Activated CD4-positive, alpha-beta T cell treated with anti-CD3 and anti-CD28 coated beads, Interleukin-2, amount 10 ng/mL, durations not matched to agents 7 days and 5 days (primary cell): ENCODE measurements around the gene EPB41L1. TPM values are rescaled to one million over a fixed set of nuclear protein-coding genes. Genes with fewer than 3 reads are reported as not detected.

Experiments used
- CTCF ChIA-PET: fragments of 350-600 bp; sonication (Branson Sonifier 250); formaldehyde crosslinking; loops from one replicate; lab custom pipeline; 2021; ENCODE audit warnings: antibody characterized with exemption; lab: Charles Lee
- POLR2A ChIA-PET: fragments of 350-600 bp; sonication (Branson Sonifier 250); formaldehyde crosslinking; loops from one replicate; lab custom pipeline; 2021; ENCODE audit warnings: antibody characterized with exemption; lab: Charles Lee
- DNase-seq: peaks from one replicate; pipeline ENCODE4 v3.0.0-alpha.2; 2020
- H3K27ac Mint-ChIP-seq: one replicate; pipeline ENCODE4 v1.8.0; 2021; ENCODE audit warnings: mild to moderate bottlenecking, moderate library complexity, mixed read lengths
- H3K27me3 Mint-ChIP-seq: one replicate; pipeline ENCODE4 v1.8.0; 2021; ENCODE audit warnings: mixed read lengths
- H3K36me3 Mint-ChIP-seq: one replicate; pipeline ENCODE4 v1.8.0; 2021; ENCODE audit warnings: low read depth, mixed read lengths
- H3K4me1 Mint-ChIP-seq: one replicate; pipeline ENCODE4 v1.8.0; 2021; ENCODE audit warnings: mixed read lengths
- H3K4me3 Mint-ChIP-seq: one replicate; pipeline ENCODE4 v1.8.0; 2021; ENCODE audit warnings: mild to moderate bottlenecking, moderate library complexity, mixed read lengths
- H3K9me3 Mint-ChIP-seq: one replicate; pipeline ENCODE4 v1.8.0; 2021; ENCODE audit warnings: mixed read lengths
- total RNA-seq, 2 experiments: library from RNA; stranded (reverse); gene quantifications; one replicate each; pipeline ENCODE4 v1.2.3, GENCODE V29; 2021

Gene EPB41L1
- total RNA-seq, 2 experiments from 2014 or later = 0.22 TPM; not detected in 1

DNA sequence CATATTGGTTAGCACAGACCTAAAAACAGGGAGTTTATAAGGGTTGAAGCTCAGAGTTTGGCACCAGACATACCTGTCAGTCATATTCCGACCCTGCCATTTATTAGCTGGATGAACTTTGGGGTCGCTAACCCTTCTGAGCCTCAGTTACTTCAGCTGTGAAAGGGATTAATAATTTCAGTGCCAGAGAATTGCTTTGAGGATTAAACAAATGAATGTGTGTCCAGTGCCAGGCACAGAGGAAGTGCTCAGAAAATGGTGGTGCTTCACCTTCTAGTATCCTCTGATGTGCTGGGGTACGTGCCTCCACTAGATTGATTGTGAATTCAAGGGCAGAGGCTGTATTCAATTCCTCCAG is 4.1 kb upstream of the EPB41L1 start:
- no peak overlapping the region for H3K27ac Mint-ChIP-seq

DNA sequence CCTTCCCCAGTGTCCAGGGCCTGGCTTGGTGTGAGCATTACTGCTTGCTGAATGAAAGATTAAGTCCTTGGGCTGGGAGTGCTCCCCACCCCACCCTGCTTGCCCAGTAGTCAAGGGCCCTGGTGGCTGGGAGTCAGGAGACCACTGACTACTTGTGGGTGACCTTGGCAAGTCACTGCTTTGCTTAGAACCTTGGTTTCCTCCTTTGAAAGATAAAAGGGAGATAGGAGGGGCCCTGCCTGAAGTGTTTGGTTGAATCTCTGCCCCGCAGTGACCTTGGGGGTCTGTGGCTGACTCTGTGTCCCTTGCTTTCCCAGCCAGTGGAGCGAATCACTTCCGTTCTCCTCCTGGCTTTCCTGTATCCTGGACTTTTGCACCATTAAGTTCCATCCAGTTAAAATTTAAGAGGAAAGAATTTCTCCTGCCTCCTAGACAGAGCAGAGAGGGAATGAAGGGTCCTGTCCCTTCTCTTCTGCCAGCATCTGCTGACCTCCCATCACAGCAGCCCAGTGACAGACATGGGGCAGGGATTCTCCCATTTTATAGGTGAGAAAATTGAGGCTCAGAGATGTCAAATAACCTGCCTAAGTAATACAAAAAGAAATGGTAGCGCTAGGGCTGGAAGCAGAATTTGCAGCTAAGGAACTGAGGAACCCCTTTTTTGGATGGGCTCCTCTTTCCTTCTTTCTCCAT is 3.5 kb upstream of the EPB41L1 start:
- H3K36me3 Mint-ChIP-seq = no peaks in the 10 kb centered on the region
- H3K27ac Mint-ChIP-seq = no peak overlapping the region
- no peak for DNase-seq
- ChIA-PET POLR2A (no interaction called here), CTCF (interaction anchor here (1.2 kb wide), 1 partner anchor 14 kb away, joined by 3 read pairs; no protein-coding TSS in a partner anchor)
- H3K9me3 Mint-ChIP-seq = no peaks in the 10 kb centered on the region
- H3K4me1 Mint-ChIP-seq = peaks cover 2% of the 10 kb centered on the region
- H3K4me3 Mint-ChIP-seq = no peak overlapping the region
- peaks cover 24% of the 10 kb centered on the region for H3K27me3 Mint-ChIP-seq

More for the DNA sequence above, 4.1 kb upstream of the EPB41L1 start:
- Mint-ChIP-seq H3K27me3 (peaks cover 26% of the 10 kb centered on the region), H3K4me1 (peaks cover 2% of the 10 kb centered on the region), H3K4me3 (no peak overlapping the region), H3K9me3 (no peaks in the 10 kb centered on the region), H3K36me3 (no peaks in the 10 kb centered on the region)
- DNase-seq = no peak
- POLR2A ChIA-PET = no interaction called here
- CTCF ChIA-PET = interaction anchor here (1.2 kb wide), 1 partner anchor 15 kb away, joined by 3 read pairs; no protein-coding TSS in a partner anchor

DNA sequence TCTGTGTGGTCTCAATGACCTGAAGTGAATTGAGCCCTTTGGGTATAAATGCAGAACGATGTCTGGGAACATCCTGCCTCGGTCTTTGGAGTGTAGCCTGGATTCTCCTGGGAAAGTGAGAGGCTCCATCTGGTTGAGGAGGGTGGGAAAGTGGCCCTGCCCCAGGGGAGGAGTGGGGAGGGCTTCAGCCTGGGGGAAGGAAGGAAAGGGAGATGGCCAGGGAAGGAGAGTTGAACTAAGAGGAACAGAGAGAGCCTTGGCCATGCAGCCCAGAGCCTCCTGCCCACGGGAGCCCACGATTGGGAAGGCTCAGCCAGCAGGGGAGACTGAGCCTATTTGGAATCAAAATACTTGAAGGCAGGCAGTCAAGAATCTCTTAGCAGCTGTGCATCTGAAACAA is 2.3 kb upstream of the EPB41L1 start:
- Mint-ChIP-seq H3K9me3 (no peaks in the 10 kb centered on the region), H3K4me1 (peaks cover 2% of the 10 kb centered on the region), H3K4me3 (no peak overlapping the region), H3K27ac (no peak overlapping the region), H3K27me3 (peaks cover 23% of the 10 kb centered on the region), H3K36me3 (no peaks in the 10 kb centered on the region)
- ChIA-PET POLR2A (no interaction called here), CTCF (no interaction called here)
- no peak for DNase-seq

DNA sequence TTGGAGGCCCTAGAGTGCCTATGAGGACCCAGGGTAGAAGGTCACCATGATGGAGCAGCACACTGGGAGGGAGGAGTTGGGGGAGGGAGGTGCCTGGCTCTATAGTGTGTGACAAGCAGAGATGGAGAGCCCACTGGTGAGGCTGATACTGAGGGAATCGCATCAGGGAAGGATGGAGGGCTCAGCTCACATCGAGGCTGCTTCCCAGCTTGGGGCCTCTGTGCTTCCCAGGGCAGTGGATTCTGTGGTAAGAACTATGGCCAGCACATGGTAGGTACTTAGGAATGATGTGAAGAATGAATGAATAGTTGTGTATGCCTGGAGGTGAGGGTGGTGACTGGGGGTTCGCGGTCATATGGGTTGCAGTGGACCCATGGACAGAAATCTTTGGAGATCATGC is 1.3 kb upstream of the EPB41L1 start:
- CTCF ChIA-PET = no interaction called here
- H3K4me1 Mint-ChIP-seq = peaks cover 2% of the 10 kb centered on the region
- POLR2A ChIA-PET = interaction anchor here (0.6 kb wide), 1 partner anchor 49 kb away, joined by 4 read pairs; no protein-coding TSS in a partner anchor
- H3K27ac Mint-ChIP-seq = no peak overlapping the region
- no peaks in the 10 kb centered on the region for H3K9me3 Mint-ChIP-seq
- H3K4me3 Mint-ChIP-seq = no peak overlapping the region
- H3K27me3 Mint-ChIP-seq = peaks cover 23% of the 10 kb centered on the region
- no peaks in the 10 kb centered on the region for H3K36me3 Mint-ChIP-seq
- DNase-seq = no peak

DNA sequence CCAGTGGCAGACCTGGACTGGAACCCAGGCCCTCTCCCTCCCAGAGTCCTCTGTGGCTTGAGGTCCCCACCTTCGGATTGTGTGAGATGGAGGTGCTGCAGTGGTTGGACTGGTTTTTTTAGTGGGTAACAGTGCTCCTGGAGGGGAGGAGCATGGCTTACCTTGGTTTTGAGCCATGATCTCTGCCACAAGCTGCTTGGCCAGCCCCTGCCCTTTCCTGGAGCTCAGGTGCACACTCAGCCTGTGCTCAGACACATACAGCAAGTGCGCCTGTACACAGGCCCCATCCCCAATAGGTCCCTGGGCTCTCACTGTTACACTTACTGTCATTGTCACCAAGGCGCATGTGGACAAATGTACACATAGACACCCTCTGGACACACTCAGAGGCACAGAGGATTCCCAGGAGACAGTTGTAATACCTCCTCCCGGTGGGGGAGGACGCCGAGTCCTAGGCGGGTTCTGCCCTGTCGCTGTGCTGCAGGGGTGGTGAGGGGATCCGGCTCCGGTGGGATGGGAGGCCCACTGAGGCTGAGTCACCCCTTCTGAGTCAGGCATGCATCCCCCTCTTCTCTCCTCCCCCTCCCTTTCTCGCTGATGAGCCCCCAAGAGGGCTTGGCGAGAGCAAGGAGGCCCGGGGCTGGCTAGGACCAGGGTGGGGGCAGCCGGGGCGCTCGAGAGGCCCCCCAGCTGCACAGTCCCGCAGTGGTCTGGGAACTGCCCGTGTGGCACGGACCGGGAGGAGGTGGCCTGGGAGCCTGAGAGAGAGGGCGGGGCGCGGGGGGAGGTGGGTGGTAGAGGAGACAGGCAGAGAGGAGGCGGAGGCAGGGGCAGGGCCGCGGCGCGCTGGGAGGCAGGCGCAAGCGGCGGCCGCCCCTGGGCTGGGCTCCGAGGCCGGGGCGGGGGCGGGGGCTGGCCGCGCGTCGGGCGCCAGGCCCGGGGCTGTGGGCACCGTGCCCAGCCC is 522 bp upstream of the EPB41L1 start:
- POLR2A ChIA-PET = no interaction called here
- Mint-ChIP-seq H3K9me3 (no peaks in the 10 kb centered on the region), H3K27ac (no peak overlapping the region), H3K27me3 (peaks cover 23% of the 10 kb centered on the region), H3K4me3 (no peak overlapping the region), H3K36me3 (no peaks in the 10 kb centered on the region), H3K4me1 (peaks cover 2% of the 10 kb centered on the region)
- CTCF ChIA-PET = no interaction called here
- peak; percentile 22 for DNase-seq

DNA sequence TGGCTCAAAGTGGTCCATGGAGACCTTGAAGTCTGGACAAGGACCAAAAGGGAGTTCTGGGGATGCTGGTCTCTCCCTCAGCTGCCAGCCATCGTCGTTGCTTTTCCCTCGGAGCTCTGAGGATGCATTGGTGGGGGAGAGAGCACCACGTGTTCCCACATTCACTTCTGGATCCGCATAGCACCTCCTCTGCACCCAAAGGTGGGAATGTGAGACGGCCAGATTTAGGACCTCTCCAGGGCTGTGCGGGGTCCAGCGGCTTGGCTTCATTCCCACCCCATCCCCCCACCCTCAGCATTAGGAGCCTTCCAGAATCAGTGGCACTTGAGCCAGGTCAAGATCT is 1.1 kb downstream of the EPB41L1 start:
- Mint-ChIP-seq H3K36me3 (no peaks in the 10 kb centered on the region), H3K27me3 (peaks cover 23% of the 10 kb centered on the region), H3K9me3 (no peaks in the 10 kb centered on the region), H3K4me1 (peaks cover 2% of the 10 kb centered on the region), H3K4me3 (no peak overlapping the region), H3K27ac (no peak overlapping the region)
- CTCF ChIA-PET = interaction anchor here (1.0 to 1.7 kb wide), 5 partner anchors 7 to 288 kb away, joined by 3 to 4 read pairs (median 4); no protein-coding TSS in a partner anchor
- POLR2A ChIA-PET = no interaction called here
- DNase-seq = no peak

DNA sequence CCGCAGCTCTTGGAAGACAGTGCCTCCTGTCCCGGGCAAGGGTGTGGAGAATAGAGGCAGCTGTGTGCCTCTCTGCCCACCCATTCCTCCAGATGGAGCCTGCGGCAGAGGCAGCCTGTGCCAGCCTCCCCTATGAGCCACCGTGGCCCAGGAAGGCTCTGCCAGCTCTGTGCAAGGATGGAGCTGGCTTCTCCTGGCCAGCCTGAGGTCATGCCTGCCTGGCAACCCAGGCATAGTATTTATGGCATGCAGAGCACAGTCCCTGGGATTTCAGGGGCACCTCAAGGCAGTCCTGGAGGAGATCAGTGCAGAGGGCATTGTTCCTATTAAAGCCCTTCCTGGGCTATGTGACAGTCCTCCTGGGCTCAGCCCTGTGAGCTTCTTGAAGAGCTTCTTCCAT is 1.5 kb downstream of the EPB41L1 start:
- no peaks in the 10 kb centered on the region for H3K9me3 Mint-ChIP-seq
- ChIA-PET CTCF (interaction anchor here (1.0 to 1.7 kb wide), 7 partner anchors 8 to 287 kb away, joined by 3 to 4 read pairs (median 4); no protein-coding TSS in a partner anchor), POLR2A (no interaction called here)
- no peak for DNase-seq
- H3K4me3 Mint-ChIP-seq = no peak overlapping the region
- H3K4me1 Mint-ChIP-seq = peaks cover 2% of the 10 kb centered on the region
- H3K27ac Mint-ChIP-seq = no peak overlapping the region
- H3K27me3 Mint-ChIP-seq = peaks cover 23% of the 10 kb centered on the region
- H3K36me3 Mint-ChIP-seq = no peaks in the 10 kb centered on the region

DNA sequence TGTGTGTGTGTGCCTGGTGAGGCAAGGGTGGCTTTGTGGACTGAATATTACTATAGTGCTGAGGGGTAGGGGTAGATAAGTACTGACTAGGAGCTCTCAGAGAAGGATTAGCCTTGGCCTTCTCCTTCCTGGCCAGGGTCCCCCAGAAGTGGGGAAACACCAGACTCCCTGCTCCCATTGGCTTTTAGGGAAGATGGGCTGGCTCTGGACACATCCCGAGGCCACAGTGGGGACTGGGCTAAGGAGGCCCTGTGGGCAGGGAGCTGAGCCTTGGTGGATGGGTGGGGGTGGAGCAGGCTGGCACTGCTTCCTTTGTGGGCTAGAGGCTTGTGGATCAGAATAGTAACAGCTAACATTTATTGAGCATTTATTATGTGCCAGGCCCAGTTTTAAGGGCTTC is 3.1 kb downstream of the EPB41L1 start:
- ChIA-PET CTCF (interaction anchor here (1.0 to 1.4 kb wide), 3 partner anchors 12 to 32 kb away, joined by 3 to 4 read pairs (median 3); no protein-coding TSS in a partner anchor), POLR2A (no interaction called here)
- Mint-ChIP-seq H3K9me3 (no peaks in the 10 kb centered on the region), H3K4me1 (peaks cover 2% of the 10 kb centered on the region), H3K36me3 (no peaks in the 10 kb centered on the region), H3K27me3 (peaks cover 20% of the 10 kb centered on the region), H3K4me3 (no peak overlapping the region), H3K27ac (no peak overlapping the region)
- DNase-seq = no peak

DNA sequence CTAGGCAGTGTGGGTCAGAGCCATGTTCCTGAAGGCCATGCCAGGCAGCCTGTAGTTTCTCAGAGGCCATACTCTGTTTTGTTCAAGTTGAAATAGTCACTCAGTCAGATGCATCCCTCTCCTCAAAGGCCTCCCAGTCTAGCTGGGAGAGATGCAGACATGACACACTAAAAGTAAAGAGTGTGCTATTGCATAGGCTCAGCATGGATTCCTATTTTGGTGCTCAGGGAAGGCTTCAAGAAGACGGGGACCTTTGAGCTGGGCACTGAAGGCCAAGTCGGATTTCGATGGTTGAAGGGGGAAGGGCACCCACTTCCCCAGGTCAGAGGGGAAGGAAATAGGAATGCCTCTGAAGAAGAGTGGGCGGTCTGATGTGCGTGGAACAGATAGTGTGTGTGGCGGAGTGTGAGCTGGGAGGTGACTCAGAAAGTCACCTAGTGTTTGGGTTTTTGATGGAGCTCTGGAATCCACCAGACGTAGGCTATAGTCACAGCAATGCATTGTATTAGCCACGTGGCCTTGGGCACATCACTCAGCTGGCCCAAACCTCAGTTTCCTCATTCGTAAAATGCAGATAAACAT is 3.7 kb downstream of the EPB41L1 start:
- no peak overlapping the region for H3K4me3 Mint-ChIP-seq
- H3K27ac Mint-ChIP-seq = no peak overlapping the region
- ChIA-PET POLR2A (no interaction called here), CTCF (interaction anchor here (1.0 to 1.1 kb wide), 2 partner anchors 11 to 31 kb away, joined by 3 read pairs; no protein-coding TSS in a partner anchor)
- H3K27me3 Mint-ChIP-seq = peaks cover 15% of the 10 kb centered on the region
- peaks cover 2% of the 10 kb centered on the region for H3K4me1 Mint-ChIP-seq
- no peaks in the 10 kb centered on the region for H3K9me3 Mint-ChIP-seq
- H3K36me3 Mint-ChIP-seq = no peaks in the 10 kb centered on the region
- no peak for DNase-seq

DNA sequence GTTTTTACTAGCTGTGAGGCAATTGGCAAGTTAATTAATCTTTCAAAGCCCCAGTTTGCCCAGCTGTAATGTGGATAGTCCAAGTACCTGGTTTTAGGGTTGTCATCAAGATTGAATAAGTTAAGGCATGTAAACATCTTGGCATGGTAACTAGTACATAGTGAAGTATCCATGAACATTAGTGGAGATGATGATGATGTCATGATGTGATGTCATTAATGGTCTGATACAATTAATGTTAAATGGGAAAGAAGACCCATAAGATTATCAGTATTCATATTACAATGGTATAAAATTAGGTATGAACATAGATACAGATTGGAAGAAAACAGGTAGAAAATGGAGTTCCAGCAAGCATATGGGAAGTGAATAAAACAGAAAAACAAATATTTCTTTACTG is 5.3 kb downstream of the EPB41L1 start:
- ChIA-PET POLR2A (no interaction called here), CTCF (no interaction called here)
- no peak overlapping the region for H3K27ac Mint-ChIP-seq
- H3K27me3 Mint-ChIP-seq = peaks cover 7% of the 10 kb centered on the region
- H3K4me1 Mint-ChIP-seq = peaks cover 2% of the 10 kb centered on the region
- DNase-seq = no peak
- no peak overlapping the region for H3K4me3 Mint-ChIP-seq
- H3K36me3 Mint-ChIP-seq = no peaks in the 10 kb centered on the region
- H3K9me3 Mint-ChIP-seq = no peaks in the 10 kb centered on the region

DNA sequence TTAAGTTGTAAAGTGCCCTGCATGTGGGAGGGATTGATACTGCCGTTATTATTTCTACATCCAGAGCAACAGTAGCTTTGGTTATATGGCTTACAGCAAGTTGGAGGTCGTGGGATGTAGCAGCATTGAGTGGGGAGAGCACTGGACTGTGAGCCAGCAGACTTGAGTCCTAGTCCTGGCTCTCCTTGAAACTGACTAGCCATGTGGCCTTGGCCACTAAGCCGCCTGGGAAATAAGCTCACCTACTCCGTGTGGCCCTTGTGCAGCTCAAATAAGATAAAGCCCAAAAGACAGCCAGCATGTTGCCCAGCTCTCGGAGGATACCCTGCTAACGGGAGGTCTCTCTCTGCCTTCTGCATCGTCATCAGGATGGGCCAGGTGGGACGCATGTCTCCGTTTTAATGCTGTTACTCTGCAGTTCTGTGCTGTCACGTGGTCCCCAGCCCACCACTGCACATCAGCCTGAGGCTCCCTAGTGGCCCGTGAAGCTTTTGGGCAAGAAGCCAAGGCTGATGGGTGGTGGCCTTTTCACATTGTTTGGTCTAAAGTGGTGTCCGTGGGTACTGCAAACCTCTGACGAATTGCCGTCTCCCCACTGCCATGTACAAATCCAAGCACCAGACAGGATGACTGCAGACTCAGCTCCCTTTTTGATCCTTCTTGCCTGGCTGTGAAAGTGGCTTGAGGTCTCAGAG is 7.9 kb downstream of the EPB41L1 start:
- H3K9me3 Mint-ChIP-seq = no peaks in the 10 kb centered on the region
- H3K4me1 Mint-ChIP-seq = no peaks in the 10 kb centered on the region
- H3K27ac Mint-ChIP-seq = no peak overlapping the region
- H3K27me3 Mint-ChIP-seq = no peaks in the 10 kb centered on the region
- ChIA-PET POLR2A (no interaction called here), CTCF (interaction anchor here (0.6 to 1.7 kb wide), 4 partner anchors 11 to 182 kb away, joined by 3 to 5 read pairs (median 4); no protein-coding TSS in a partner anchor)
- no peak for DNase-seq
- H3K4me3 Mint-ChIP-seq = no peak overlapping the region
- H3K36me3 Mint-ChIP-seq = no peaks in the 10 kb centered on the region

DNA sequence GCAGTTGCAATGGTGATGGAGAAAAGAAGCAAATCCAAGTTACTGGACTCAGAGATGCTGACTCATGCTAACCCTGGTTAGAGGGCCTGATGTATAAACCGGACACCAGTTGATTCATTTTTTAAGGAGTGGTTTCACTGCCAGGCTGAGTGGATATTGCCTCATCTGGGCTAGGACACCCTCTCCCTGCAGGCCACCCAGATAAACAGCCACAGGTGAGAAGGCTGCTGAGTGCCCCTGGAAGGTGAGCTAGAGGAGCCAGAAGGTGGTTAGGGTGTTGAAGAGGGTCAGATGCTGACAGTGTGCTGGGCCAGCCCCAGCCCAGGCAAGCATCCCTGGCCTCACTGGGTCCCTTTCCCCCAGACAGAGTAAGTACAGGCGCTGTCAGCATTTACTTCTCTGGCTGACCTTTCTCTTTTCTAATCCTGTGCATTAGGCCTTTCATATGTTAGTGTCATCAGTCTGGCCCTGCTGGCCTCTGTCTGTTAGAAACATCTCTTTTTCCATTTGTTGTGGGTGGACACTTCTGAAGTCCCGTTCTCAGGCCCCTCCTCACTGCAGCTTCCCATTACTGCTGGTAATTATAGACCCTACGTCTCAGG is 13.5 kb downstream of the EPB41L1 start:
- CTCF ChIA-PET = interaction anchor here (1.2 kb wide), 1 partner anchor 214 kb away, joined by 3 read pairs; the partner anchor contains the start of gene SCAND1
- Mint-ChIP-seq H3K4me3 (no peak overlapping the region), H3K36me3 (no peaks in the 10 kb centered on the region), H3K4me1 (peaks cover under 1% of the 10 kb centered on the region), H3K27me3 (no peaks in the 10 kb centered on the region), H3K27ac (no peak overlapping the region), H3K9me3 (no peaks in the 10 kb centered on the region)
- DNase-seq = no peak
- POLR2A ChIA-PET = no interaction called here
